KMS-11 (cell line): ENCODE measurements around the gene FCRL4.

Experiments
- H2AFZ ChIP-seq: fragments of 200-600 bp; sonication (generic); 2 replicates; pipeline ENCODE4 v1.6.1; 2016; ENCODE audit warnings: antibody characterized with exemption, mixed run types, low read depth
- H3K27ac ChIP-seq: fragments of 200-600 bp; sonication (generic); 2 replicates; pipeline ENCODE4 v1.6.1; 2016; ENCODE audit warnings: mild to moderate bottlenecking, mixed run types
- H3K27me3 ChIP-seq: fragments of 200-600 bp; sonication (generic); 2 replicates; pipeline ENCODE4 v1.6.1; 2017; ENCODE audit warnings: mild to moderate bottlenecking, low read depth, mixed run types, moderate library complexity; ENCODE audit not compliant: insufficient read depth
- H3K36me3 ChIP-seq: fragments of 200-600 bp; sonication (generic); 2 replicates; pipeline ENCODE4 v1.6.1; 2017; ENCODE audit warnings: mild to moderate bottlenecking, mixed run types; ENCODE audit not compliant: insufficient read depth
- H3K4me1 ChIP-seq: fragments of 200-600 bp; sonication (generic); 2 replicates; pipeline ENCODE4 v1.6.1; 2016; ENCODE audit warnings: mild to moderate bottlenecking, low read depth, mixed run types; ENCODE audit not compliant: poor library complexity, severe bottlenecking
- H3K4me2 ChIP-seq: fragments of 200-600 bp; sonication (generic); 2 replicates; pipeline ENCODE4 v1.7.0; 2016; ENCODE audit warnings: mild to moderate bottlenecking, mixed run types
- H3K4me3 ChIP-seq: fragments of 200-600 bp; sonication (generic); IDR thresholded peaks from 2 replicates; pipeline ENCODE4 v1.6.1; 2017; ENCODE audit warnings: low read depth, low read length, mixed read lengths; ENCODE audit not compliant: insufficient read depth
- H3K79me2 ChIP-seq: fragments of 200-600 bp; sonication (generic); 2 replicates; pipeline ENCODE4 v1.6.1; 2016; ENCODE audit warnings: low read depth, mixed run types; ENCODE audit not compliant: insufficient read depth
- H3K9ac ChIP-seq: fragments of 200-600 bp; sonication (generic); 2 replicates; pipeline ENCODE4 v1.6.1; 2016; ENCODE audit warnings: mild to moderate bottlenecking, mixed run types
- H4K20me1 ChIP-seq: fragments of 200-600 bp; sonication (generic); 2 replicates; pipeline ENCODE4 v1.6.1; 2016; ENCODE audit warnings: mild to moderate bottlenecking, mixed run types; ENCODE audit not compliant: insufficient read depth
- CTCF ChIP-seq: fragments of 200-600 bp; sonication (generic); conservative IDR thresholded peaks from 2 replicates; pipeline ENCODE4 v1.6.1; 2017; ENCODE audit warnings: low read depth, mild to moderate bottlenecking, antibody characterized with exemption, low read length, moderate library complexity, mixed read lengths

The FCRL4 gene

GRCh38 chr1:157540852-157541251 lies 57.0 kb downstream of the FCRL4 start:
- H3K9ac ChIP-seq: no peak overlapping the region
- no peak overlapping the region for H3K4me3 ChIP-seq
- H3K27ac ChIP-seq: no peak overlapping the region
- H2AFZ ChIP-seq: no peak overlapping the region
- H3K79me2 ChIP-seq: no peaks in the 10 kb centered on the region
- H3K36me3 ChIP-seq: no peaks in the 10 kb centered on the region
- no peak for TF ChIP-seq CTCF
- H3K27me3 ChIP-seq: no peaks in the 10 kb centered on the region
- H3K4me1 ChIP-seq: no peaks in the 10 kb centered on the region
- no peaks in the 10 kb centered on the region for H4K20me1 ChIP-seq
- H3K4me2 ChIP-seq: no peak overlapping the region

- H3K36me3 ChIP-seq: no peaks in the 10 kb centered on the region
- H3K4me2 ChIP-seq: no peak overlapping the region
- H3K9ac ChIP-seq: no peak overlapping the region
- no peaks in the 10 kb centered on the region for H3K79me2 ChIP-seq
- no peak for TF ChIP-seq CTCF
- H3K4me3 ChIP-seq: no peak overlapping the region
- H2AFZ ChIP-seq: no peak overlapping the region
- no peaks in the 10 kb centered on the region for H4K20me1 ChIP-seq
- H3K27ac ChIP-seq: no peak overlapping the region
- H3K4me1 ChIP-seq: no peaks in the 10 kb centered on the region
- no peaks in the 10 kb centered on the region for H3K27me3 ChIP-seq
Observed at GRCh38 chr1:157540160-157540748, 57.6 kb downstream of the FCRL4 start.

GRCh38 chr1:157539568-157539967 lies 58.3 kb downstream of the FCRL4 start:
- Histone ChIP-seq H4K20me1 (no peaks in the 10 kb centered on the region), H3K9ac (no peak overlapping the region), H3K79me2 (no peaks in the 10 kb centered on the region), H3K4me2 (no peak overlapping the region), H3K27ac (no peak overlapping the region), H2AFZ (no peak overlapping the region), H3K4me3 (no peak overlapping the region), H3K27me3 (no peaks in the 10 kb centered on the region), H3K4me1 (no peaks in the 10 kb centered on the region), H3K36me3 (no peaks in the 10 kb centered on the region)
- TF ChIP-seq CTCF: no peak

- no peak overlapping the region for H3K4me2 ChIP-seq
- no peak overlapping the region for H3K4me3 ChIP-seq
- H2AFZ ChIP-seq: no peak overlapping the region
- no peaks in the 10 kb centered on the region for H3K36me3 ChIP-seq
- TF ChIP-seq CTCF: no peak
- H3K4me1 ChIP-seq: no peaks in the 10 kb centered on the region
- H3K79me2 ChIP-seq: no peaks in the 10 kb centered on the region
- no peak overlapping the region for H3K27ac ChIP-seq
- H3K27me3 ChIP-seq: no peaks in the 10 kb centered on the region
- no peak overlapping the region for H3K9ac ChIP-seq
- no peaks in the 10 kb centered on the region for H4K20me1 ChIP-seq
Observed at GRCh38 chr1:157532569-157532968, 65.3 kb downstream of the FCRL4 start.
